ENCODE data around the gene ATP2A3.
A peak's percentile ranks its signal among the peaks of the same experiment; 100 is the strongest.

Gene ATP2A3

GRCh38 chr17:3913531-3914311, 50.5 kb downstream of the ATP2A3 start:
- H3K4me3 ChIP-seq (ENCODE audit: low read depth, low read length): no peak overlapping the region

- H3K4me3 ChIP-seq (ENCODE audit: low read depth, low read length): no peak overlapping the region
These were observed 51.4 kb downstream of the ATP2A3 start for GRCh38 chr17:3912827-3913226.

GRCh38 chr17:3911271-3912053, 52.8 kb downstream of the ATP2A3 start:
- no peak overlapping the region for H3K4me3 ChIP-seq (ENCODE audit: low read depth, low read length)

- no peak overlapping the region for H3K4me3 ChIP-seq (ENCODE audit: low read depth, low read length)
These were observed 53.6 kb downstream of the ATP2A3 start for GRCh38 chr17:3910420-3911270.

GRCh38 chr17:3909257-3909656, 55.0 kb downstream of the ATP2A3 start:
- H3K4me3 ChIP-seq (ENCODE audit: low read depth, low read length): no peak overlapping the region

GRCh38 chr17:3907483-3908216, 56.6 kb downstream of the ATP2A3 start:
- H3K4me3 ChIP-seq (ENCODE audit: low read depth, low read length): no peak overlapping the region

GRCh38 chr17:3906881-3907280, 57.4 kb downstream of the ATP2A3 start:
- H3K4me3 ChIP-seq (ENCODE audit: low read depth, low read length): no peak overlapping the region

GRCh38 chr17:3905017-3905520, 59.2 kb downstream of the ATP2A3 start:
- H3K4me3 ChIP-seq (ENCODE audit: low read depth, low read length): no peak overlapping the region

GRCh38 chr17:3904501-3904900, 59.7 kb downstream of the ATP2A3 start:
- no peak overlapping the region for H3K4me3 ChIP-seq (ENCODE audit: low read depth, low read length)

GRCh38 chr17:3903881-3904290, 60.4 kb downstream of the ATP2A3 start:
- H3K4me3 ChIP-seq (ENCODE audit: low read depth, low read length): no peak overlapping the region

- H3K4me3 ChIP-seq (ENCODE audit: low read depth, low read length): no peak overlapping the region
These were observed 61.0 kb downstream of the ATP2A3 start for GRCh38 chr17:3903051-3903825.

GRCh38 chr17:3900646-3901045, 63.6 kb downstream of the ATP2A3 start:
- H3K4me3 ChIP-seq (ENCODE audit: low read depth, low read length): no peak overlapping the region

GRCh38 chr17:3897731-3898130, 66.5 kb downstream of the ATP2A3 start:
- no peak overlapping the region for H3K4me3 ChIP-seq (ENCODE audit: low read depth, low read length)

- H3K4me3 ChIP-seq (ENCODE audit: low read depth, low read length): no peak overlapping the region
These were observed 67.3 kb downstream of the ATP2A3 start for GRCh38 chr17:3896968-3897235.

GRCh38 chr17:3896108-3896967, 67.9 kb downstream of the ATP2A3 start:
- H3K4me3 ChIP-seq (ENCODE audit: low read depth, low read length): no peak overlapping the region

- H3K4me3 ChIP-seq (ENCODE audit: low read depth, low read length): no peak overlapping the region
These were observed 68.9 kb downstream of the ATP2A3 start for GRCh38 chr17:3895354-3895753.

GRCh38 chr17:3894911-3895343, 69.3 kb downstream of the ATP2A3 start:
- H3K4me3 ChIP-seq (ENCODE audit: low read depth, low read length): no peak overlapping the region

GRCh38 chr17:3894188-3894587, 70.0 kb downstream of the ATP2A3 start:
- H3K4me3 ChIP-seq (ENCODE audit: low read depth, low read length): no peak overlapping the region

GRCh38 chr17:3893720-3894116, 70.5 kb downstream of the ATP2A3 start:
- H3K4me3 ChIP-seq (ENCODE audit: low read depth, low read length): peak overlapping the region; percentile 36

Data from iPS-11a (cell line).